ENCODE data around the gene PLPPR5.
"Not testable (repeated sequence)": the region's sequence is repeated elsewhere in the genome, so short reads cannot be mapped to it uniquely, and the experiment has no call there.

The PLPPR5 gene, protein sequence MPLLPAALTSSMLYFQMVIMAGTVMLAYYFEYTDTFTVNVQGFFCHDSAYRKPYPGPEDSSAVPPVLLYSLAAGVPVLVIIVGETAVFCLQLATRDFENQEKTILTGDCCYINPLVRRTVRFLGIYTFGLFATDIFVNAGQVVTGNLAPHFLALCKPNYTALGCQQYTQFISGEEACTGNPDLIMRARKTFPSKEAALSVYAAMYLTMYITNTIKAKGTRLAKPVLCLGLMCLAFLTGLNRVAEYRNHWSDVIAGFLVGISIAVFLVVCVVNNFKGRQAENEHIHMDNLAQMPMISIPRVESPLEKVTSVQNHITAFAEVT

DNA sequence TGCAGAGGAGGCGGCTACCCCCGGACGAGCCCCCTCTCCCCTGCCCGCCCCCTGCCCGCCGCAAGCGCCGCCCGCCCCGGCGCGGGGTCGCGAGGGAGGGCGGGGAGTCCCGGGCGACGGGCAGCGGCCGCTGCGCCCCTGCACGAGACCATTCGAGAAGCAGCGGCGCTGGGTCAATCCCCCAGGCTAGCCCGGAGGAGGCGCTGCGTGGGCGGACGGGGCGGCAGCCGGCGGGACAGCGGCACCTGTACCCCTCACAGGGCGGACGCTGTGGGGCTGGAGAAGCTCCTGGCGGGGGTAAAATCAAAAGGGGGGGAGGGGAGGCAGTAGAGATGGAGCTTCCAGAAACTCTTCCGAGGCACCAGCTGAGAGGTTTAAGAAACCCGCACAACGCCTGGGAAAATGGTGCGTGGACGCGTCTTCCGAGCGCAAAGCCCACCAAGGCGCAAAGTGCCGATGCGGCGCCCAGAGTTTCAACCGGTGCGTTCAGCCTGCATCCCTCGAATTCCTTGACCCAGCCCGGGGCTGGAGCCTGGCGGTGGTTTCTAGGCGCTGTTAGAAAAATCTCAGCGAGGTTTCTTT, at the start of gene PLPPR5:
PLPPR5 (minus strand) TSS at position 1 of the 582 bp plus-strand sequence. CDS start 190 bp downstream, outside the sequence.
- peak within 1 kb of the TSS; percentile 48 for H3K4me3 ChIP-seq (ENCODE audit: low read depth, low read length)
- no peak for DNase-seq (ENCODE audit: low read depth)

DNA sequence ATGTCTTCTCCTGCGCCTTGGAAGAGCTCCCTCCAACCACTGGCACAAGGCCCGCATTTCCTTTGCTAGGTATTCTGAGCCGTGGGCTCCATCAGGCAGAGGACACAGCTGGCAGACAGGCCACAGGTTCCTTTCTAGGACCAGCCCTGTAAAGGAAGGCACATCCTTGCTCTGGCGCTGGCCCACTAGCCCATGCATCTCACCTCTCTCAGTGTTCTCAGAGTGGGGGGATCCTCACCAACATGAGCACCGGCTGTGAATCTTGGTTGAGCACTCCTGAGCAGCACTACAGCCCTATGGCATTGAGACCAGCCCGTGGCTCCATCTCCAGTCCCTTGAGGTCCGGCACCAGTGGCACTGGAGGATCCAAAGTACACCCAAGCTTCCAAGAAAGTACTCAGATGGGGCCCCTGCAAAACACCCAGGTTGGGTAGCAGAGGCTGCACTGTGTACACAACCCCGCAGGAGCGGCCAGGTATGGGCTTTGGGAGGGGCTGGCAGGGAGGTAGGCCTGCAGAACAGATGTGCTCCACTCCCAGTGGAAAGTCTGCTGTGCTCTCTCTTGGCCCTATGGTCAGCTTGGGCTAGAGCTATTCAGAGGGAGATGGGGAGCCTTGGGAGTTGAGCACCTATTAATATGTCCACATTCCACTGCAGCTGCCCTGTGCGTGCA, 47.1 kb upstream of the PLPPR5 start:
- H3K4me3 ChIP-seq (ENCODE audit: low read depth, low read length) = no peak overlapping the region

DNA sequence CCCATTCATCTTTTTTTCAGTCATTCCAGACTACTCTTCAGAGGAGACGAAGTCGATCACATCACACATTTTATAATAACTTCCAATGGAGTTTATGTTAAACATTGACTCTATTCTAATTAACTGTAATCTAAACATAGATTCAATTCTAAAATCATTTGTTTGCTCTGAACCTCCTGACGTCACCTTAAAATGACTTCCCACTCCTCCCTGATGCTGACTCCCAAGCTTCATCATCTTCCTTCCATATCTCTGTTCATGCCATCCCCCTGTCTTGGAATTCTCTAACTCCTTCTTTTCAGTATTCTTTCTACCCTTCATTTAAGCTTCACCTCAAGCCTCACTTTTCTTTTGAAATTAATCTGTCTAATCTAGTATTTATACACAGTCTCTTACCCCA, 45.1 kb upstream of the PLPPR5 start:
- DNase-seq (ENCODE audit: low read depth) = no peak
- H3K4me3 ChIP-seq (ENCODE audit: low read depth, low read length) = no peak overlapping the region

More for the DNA sequence above, 47.1 kb upstream of the PLPPR5 start:
- DNase-seq (ENCODE audit: low read depth) = no peak

DNA sequence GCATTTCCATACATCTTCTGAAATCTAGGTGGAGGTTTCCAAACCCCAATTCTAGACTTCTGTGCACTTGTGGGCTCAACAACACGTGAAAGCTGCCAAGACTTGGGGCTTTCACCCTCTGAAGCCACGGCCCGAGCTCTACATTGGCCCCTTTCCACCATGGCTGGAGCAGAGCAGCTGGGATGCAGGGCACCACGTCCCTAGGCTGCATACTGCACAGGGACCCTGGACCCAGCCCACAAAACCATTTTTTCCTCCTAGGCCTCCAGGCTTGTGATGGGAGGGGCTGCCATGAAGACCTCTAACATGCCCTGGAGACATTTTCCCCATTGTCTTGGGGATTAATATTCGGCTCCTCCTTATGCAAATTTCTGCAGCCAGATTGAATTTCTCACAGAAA, 32.1 kb upstream of the PLPPR5 start:
- H3K4me3 ChIP-seq (ENCODE audit: low read depth, low read length); DNase-seq (ENCODE audit: low read depth): not testable (repeated sequence)

DNA sequence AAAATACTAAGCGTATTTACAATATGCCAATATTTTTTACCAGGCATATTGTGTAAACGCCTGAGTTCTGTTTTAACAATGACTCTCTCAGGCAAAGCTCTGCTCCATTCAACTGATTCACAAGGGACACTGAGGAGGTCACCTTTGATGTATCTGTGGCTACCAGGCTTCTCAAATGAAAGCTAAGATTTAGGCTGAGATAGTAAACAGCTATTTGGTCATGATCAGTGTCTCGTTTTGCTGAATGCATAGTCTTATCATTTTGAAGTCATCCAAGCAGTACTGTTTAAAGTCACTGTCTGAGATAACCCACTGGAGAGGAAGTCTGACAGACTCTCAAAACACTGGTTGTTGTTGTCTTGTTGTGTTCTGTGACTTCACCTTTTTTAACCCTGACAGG, 13.7 kb upstream of the PLPPR5 start:
- no peak for DNase-seq (ENCODE audit: low read depth)

DNA sequence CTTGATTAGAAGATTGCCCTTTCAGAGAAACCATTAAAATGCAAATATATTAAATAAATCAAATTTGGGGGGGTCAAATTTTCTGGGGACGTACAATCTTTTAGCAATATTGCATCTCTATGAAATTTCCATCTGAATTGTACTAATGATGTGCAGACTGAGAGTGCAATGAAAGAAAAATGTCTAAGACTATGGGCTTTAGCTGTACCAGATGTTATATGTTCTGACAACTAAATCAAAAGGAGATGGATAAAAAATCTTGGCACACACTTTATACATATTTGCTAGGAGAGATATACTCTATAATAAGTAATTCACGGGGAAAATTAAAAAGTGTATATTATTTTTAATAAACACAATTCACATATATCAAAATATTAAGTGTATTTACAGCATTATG, 13.0 kb upstream of the PLPPR5 start:
- DNase-seq (ENCODE audit: low read depth) = no peak

More for the DNA sequence above, 13.7 kb upstream of the PLPPR5 start:
- no peak overlapping the region for H3K4me3 ChIP-seq (ENCODE audit: low read depth, low read length)

DNA sequence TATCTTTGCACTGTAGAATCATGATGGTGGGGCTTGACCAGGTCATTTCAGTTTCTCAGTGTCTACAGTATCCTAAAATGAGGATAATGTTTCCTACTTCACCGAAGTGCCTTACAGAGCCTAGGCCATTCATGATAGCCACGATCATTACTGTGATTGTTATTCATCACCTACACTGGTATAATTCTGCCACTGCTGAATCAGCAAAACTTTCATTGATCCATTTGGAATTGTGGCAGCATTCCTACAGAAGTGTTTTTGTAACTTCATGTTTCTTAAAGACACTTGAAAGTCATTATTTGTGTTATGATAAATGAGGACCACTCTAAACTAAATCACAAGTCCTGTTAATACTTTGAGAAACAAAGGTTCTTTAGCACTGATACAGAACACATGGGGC, 6.0 kb upstream of the PLPPR5 start:
- no peak overlapping the region for H3K4me3 ChIP-seq (ENCODE audit: low read depth, low read length)
- no peak for DNase-seq (ENCODE audit: low read depth)

More for the DNA sequence above, 13.0 kb upstream of the PLPPR5 start:
- no peak overlapping the region for H3K4me3 ChIP-seq (ENCODE audit: low read depth, low read length)

DNA sequence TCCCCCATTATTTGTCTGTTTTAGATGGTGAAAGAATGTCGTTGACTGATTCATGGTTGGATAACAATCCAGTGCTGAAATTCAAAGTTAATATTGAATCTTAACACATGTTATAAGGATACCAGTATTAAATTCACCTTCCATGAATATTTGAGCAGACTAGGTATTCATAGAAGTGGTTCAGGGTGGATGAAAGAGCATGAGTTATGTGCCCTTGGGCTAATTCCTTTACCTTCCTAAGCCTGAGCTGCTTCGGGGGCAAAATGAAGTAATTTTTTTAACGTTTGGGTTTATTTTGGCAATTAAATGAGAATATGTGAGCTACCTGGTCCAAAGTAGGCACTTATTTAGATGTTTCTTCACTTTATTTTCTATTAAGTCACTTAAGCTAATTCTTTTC, 2.7 kb upstream of the PLPPR5 start:
- DNase-seq (ENCODE audit: low read depth) = no peak
- H3K4me3 ChIP-seq (ENCODE audit: low read depth, low read length) = no peak overlapping the region

DNA sequence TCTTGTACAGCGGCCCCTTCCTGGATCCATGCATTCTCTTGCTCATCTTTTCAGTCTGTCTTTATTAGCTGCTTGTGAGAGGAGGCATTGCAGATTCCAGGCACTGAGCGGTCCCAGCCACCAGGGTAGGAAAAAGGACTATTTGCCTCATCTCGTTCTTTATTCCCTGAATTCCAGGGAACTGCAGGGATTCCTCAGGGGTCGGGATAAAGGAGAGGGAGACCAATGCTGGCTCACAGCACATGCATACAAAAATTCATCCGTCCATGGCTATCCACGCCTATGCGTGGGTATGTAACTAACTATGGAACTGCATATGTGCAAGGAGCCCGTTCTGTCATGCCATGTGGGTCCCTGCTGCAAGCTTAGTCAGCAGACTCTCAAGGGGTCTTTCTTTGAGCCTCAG, 879 bp upstream of the PLPPR5 start:
- no peak for DNase-seq (ENCODE audit: low read depth)
- H3K4me3 ChIP-seq (ENCODE audit: low read depth, low read length) = peak overlapping the region; percentile 48

DNA sequence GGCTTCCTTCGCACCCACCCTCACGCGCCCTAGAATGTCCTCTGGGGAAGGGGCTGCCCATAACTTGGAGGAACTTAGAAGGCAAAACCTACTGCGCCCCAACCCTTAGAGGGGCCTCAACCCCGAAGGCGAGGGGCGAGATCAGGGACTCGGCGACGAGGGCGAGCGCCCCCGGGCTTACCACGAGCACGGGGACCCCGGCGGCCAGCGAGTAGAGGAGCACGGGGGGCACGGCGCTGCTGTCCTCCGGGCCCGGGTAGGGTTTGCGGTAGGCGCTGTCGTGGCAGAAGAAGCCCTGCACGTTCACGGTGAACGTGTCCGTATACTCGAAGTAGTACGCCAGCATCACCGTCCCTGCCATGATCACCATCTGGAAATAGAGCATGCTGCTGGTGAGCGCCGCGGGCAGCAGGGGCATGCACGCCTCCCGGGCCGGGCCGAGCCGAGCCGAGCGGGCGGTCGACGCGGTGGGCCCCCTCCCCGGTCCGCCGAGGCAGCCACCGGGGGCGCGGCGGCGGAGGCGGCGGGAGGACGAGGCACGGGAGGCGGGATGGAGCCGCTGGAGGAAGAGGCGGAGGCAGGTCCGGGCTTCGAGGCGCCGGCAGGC, 304 bp downstream of the PLPPR5 start:
- no peak for DNase-seq (ENCODE audit: low read depth)
- H3K4me3 ChIP-seq (ENCODE audit: low read depth, low read length) = peak overlapping the region; percentile 48

DNA sequence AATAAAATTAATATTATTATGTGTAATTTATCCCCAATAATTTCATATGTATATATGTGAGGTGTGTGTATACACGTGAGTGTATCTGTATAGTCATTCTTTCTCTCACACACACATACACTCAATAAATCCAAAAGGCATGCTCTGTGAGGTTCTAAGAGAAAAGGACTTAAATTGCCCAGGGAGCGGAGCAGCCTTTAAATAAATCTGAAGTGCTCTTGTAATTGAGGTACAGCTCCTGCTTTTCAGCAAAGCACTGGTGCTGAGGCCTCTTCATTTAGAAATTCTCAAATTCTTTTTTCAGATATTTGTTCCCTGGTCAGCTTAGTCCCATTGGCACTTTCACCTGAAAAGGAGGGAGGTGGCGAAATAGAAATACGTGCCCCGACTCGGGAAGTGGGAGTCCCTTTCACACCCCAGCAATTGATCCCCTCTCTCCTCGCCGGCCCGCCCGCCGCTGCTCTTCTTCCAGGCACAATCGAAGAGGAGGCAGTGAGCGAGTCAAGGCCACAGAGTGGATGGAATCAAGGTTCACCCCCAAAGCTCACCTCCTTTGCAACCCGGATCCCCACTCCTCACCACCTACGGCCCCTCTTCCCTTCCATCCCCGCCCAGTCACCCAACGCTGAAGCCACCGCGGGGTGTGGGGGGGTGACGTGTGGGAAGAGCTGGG, 944 bp downstream of the PLPPR5 start:
- peak overlapping the region; percentile 48 for H3K4me3 ChIP-seq (ENCODE audit: low read depth, low read length)
- DNase-seq (ENCODE audit: low read depth) = no peak

DNA sequence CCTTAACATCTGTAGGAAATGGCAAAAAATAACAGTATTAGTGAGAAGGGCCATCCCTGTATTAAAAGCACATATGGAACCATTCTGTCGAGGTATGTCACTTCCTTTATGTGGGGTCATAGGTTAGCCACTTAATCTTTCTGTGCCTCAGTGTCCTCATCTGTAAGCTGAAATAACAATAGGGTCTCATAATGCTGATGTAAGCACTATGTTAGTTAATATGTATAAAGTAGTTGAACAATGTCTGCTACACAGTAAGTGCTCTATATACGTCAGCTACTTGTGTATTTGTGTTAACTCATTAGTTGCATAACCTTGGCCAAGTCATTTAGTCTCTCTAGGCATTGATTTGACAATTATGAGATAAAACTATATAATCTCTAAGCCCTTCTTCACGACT, 11.8 kb downstream of the PLPPR5 start:
- no peak for DNase-seq (ENCODE audit: low read depth)
- no peak overlapping the region for H3K4me3 ChIP-seq (ENCODE audit: low read depth, low read length)

DNA sequence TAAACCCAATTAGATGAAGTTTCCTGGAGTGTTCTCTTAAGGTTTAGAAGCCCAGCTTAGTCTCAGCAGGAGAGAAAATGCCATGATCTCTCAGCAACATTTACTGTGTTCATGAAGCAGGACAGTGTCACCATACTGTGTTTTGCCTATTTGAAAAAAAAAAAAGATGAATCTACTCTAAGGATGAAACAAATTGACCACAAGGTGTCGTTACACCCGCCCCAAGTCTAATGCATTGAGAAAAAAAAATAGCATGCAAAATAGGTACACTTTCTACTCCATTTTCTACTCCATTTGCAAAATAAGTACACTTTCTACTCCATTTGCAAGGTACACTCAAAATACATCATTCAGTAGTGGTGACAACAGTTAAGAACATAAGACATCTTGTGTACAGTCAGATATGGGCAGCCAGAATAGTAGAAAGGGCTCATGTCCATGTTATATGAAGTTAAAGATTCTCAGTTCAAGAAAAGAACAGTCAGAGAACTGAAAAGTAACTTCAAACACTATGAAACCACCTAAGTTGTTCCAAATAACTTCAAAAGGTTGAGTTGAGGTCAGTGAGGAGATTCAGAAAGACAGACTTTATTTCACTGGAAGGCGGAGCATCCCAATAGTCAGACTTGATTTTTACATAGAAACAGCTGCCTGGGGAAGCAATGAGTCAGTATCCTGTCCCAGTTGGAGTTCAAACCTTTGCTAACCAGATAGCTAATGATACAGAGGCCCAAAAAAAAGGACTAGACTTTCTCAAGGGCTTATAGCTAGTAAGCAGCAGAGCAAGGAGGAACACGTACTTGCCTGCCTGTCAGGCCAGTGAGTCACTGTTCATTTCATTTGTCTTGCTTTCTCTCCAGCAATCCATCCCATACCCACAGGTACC, 13.3 kb downstream of the PLPPR5 start:
- H3K4me3 ChIP-seq (ENCODE audit: low read depth, low read length) = no peak overlapping the region
- DNase-seq (ENCODE audit: low read depth) = peak; percentile 92

DNA sequence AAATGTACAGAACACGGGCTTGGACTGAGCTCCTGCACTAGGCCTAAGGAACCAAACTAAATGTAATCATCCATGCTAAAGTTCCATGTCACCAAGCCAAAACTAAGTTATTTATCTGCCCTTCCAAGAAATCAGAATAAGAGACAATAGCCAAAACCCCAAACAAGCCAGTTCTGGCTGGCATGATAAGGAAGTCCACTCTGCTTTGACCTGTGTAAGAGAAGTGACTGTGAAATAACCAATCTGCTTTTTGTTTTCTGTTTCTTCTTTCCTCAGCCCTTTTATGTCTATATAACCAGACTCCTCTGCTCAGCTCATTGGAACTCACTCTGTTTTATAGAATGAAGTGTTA, 15.1 kb downstream of the PLPPR5 start:
- DNase-seq (ENCODE audit: low read depth) = no peak
- H3K4me3 ChIP-seq (ENCODE audit: low read depth, low read length) = no peak overlapping the region

DNA sequence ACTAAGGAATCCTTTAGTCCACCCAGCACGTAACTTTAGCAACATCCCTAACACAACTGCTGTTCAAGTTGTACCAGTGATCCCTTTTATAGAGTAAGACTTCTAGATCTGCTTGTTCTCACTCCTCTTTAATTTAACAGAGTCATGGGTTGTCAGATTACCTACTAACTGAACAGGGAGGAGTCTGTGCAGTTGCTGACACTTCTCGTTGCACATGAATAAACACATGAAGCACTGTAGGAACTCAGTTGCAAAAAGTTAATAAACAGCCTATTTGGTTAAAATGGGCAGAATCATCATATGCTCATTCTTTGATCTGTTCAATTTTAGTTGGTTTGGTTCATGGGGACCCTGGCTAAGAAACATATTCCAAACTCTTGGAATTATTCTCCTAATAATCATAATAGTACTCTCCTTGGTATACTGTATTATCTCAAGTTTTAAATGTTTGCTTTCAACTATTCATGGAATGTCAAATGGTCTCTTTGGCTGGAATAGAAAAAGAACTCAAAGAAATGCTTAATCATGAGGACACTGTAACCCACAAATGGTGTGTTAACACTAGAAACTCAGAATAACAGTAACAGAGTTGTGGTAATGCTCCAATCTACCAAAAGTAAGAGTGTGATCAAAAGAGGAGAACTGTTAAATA, 15.6 kb downstream of the PLPPR5 start:
- no peak for DNase-seq (ENCODE audit: low read depth)
- no peak overlapping the region for H3K4me3 ChIP-seq (ENCODE audit: low read depth, low read length)

DNA sequence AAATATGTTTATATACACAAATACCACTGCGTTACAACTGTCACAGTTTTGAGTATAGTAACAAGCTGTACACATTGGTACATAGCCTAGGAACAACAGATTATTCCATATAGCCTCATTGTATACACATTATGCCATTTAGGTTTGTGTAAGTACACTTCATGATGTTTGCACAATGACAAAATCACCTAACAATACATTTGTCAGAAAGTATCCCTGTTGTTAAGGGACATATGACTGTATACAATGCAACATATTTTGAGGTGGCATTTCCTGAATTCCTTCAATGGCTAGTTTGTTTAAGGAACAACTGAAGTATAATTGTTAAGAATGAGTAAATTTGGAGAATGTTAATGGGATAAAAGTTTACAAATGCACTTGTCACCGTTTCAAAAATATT, 19.0 kb downstream of the PLPPR5 start:
- no peak for DNase-seq (ENCODE audit: low read depth)
- no peak overlapping the region for H3K4me3 ChIP-seq (ENCODE audit: low read depth, low read length)

DNA sequence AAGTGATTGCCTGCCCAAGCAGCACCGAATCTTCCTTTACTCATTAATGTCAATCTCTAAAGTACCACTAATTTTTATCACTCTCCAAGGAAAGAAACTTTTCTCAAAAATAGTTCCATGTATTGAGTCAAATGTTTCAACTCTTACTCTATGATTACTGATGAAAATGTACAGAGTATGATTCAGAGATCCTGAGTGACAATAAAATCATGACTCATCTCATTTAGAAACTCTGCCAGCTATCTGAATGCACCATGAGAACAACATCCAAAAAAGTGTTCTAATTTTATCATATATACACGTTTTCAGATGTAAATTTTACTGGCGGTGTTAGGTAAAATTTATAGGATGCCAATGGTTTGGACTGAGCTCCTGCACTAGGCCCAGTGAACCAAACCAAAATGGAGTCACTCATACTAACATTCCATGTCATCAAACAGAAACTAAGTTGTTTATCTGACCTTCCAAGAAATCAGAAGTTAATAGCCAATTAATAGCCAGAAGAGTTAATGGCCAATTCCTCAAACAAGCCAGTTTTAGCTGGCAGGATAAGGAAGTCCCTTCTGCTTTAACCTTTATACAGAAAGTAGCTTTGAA, 22.6 kb downstream of the PLPPR5 start:
- DNase-seq (ENCODE audit: low read depth) = no peak
- H3K4me3 ChIP-seq (ENCODE audit: low read depth, low read length) = no peak overlapping the region

DNA sequence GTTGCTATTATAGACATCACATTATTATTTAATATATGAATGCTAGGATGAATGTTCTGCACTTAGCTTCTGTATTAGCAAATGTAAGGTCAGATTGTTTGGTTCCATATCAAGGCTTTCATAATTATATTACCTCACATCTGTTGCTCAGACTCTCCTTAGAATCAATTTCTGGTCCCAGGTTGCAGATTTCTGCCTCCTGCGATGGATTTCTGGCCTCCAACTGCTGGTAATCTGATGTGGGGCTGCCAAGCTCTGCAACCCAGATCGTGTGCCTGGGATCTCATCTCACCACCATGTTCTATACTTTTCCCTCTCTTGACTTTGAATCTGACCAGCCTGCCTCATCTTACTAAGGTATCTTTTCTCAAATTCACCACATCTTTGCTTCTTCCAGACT, 25.2 kb downstream of the PLPPR5 start:
- DNase-seq (ENCODE audit: low read depth) = no peak
- no peak overlapping the region for H3K4me3 ChIP-seq (ENCODE audit: low read depth, low read length)
